Stimulated activated CD8-positive, alpha-beta memory T cell treated with anti-CD3 and anti-CD28 coated beads, Interleukin-15, amount 100 ng/mL, for 48 hours (primary cell): ENCODE data around the gene TP63.
"Not testable (repeated sequence)": the region's sequence is repeated elsewhere in the genome, so short reads cannot be mapped to it uniquely, and the experiment has no call there.

Experiments
- DNase-seq, 2 donors: peaks; one replicate each; pipeline ENCODE4 v3.0.0-alpha.2; 2020; ENCODE audit warnings: low read depth in 2 of 2

Gene TP63

GRCh38 chr3:189625572-189625971 is 5.6 kb upstream of the TP63 start:
- no peak for DNase-seq

GRCh38 chr3:189626286-189626685 is 4.9 kb upstream of the TP63 start:
- no peak for DNase-seq

- DNase-seq, result no peak
Measured at GRCh38 chr3:189629803-189630455, 1.3 kb upstream of the TP63 start.

GRCh38 chr3:189630767-189631372 is 319 bp upstream of the TP63 start:
- DNase-seq, result no peak

- DNase-seq, result no peak
Measured at GRCh38 chr3:189631409-189631808, 220 bp downstream of the TP63 start.

- DNase-seq, result no peak
Measured at GRCh38 chr3:189632242-189632641, 1.1 kb downstream of the TP63 start.

GRCh38 chr3:189635339-189635738 is 4.2 kb downstream of the TP63 start:
- no peak for DNase-seq

- no peak for DNase-seq
Measured at GRCh38 chr3:189636048-189636447, 4.9 kb downstream of the TP63 start.

GRCh38 chr3:189637750-189638149 is 6.6 kb downstream of the TP63 start:
- no peak for DNase-seq

- no peak for DNase-seq
Measured at GRCh38 chr3:189638276-189639031, 7.3 kb downstream of the TP63 start.

GRCh38 chr3:189641776-189642175 is 10.6 kb downstream of the TP63 start:
- DNase-seq, result no peak

GRCh38 chr3:189646853-189647542 is 15.8 kb downstream of the TP63 start:
- no peak for DNase-seq

- DNase-seq, result no peak
Measured at GRCh38 chr3:189652042-189652441, 20.9 kb downstream of the TP63 start.

GRCh38 chr3:189655617-189656016 is 24.4 kb downstream of the TP63 start:
- DNase-seq, result no peak

- no peak for DNase-seq
Measured at GRCh38 chr3:189659571-189659970, 28.4 kb downstream of the TP63 start.

GRCh38 chr3:189664311-189664710 is 33.1 kb downstream of the TP63 start:
- no peak for DNase-seq

- not testable (repeated sequence) for DNase-seq
Measured at GRCh38 chr3:189672346-189672745, 41.2 kb downstream of the TP63 start.

- no peak for DNase-seq
Measured at GRCh38 chr3:189673535-189673934, 42.3 kb downstream of the TP63 start.

- DNase-seq, result no peak
Measured at GRCh38 chr3:189674249-189674913, 43.2 kb downstream of the TP63 start.

GRCh38 chr3:189677667-189678066 is 46.5 kb downstream of the TP63 start:
- no peak for DNase-seq

- no peak for DNase-seq
Measured at GRCh38 chr3:189680723-189681122, 49.5 kb downstream of the TP63 start.
